WTC11 (cell line): ENCODE data around the gene KRI1. TPM values are rescaled to one million over a fixed set of nuclear protein-coding genes. Genes with fewer than 3 reads are reported as not detected.

ENCODE experiments used
- ATAC-seq: fragments of 200-7000 bp; cut with Tn5 transposase; 2 replicates; pipeline ENCODE4 v1.10.0; 2021; ENCODE audit warnings: mild to moderate bottlenecking, moderate library complexity
- CTCF ChIA-PET: fragments of 300-600 bp; sonication (Branson Sonifier 250); formaldehyde crosslinking; loops from one replicate; lab custom pipeline; 2021; ENCODE audit warnings: antibody characterized with exemption; lab: Charles Lee
- POLR2A ChIA-PET: fragments of 350-600 bp; sonication (Branson Sonifier 250); formaldehyde crosslinking; loops from one replicate; lab custom pipeline; 2021; ENCODE audit warnings: antibody characterized with exemption; lab: Charles Lee
- DNase-seq: peaks from one replicate; pipeline ENCODE4 v3.0.0; 2021; ENCODE audit warnings: low spot score
- H3K27ac Mint-ChIP-seq: 2 replicates; pipeline ENCODE4 v1.8.0; 2021; ENCODE audit warnings: mixed read lengths
- H3K27me3 Mint-ChIP-seq: 2 replicates; pipeline ENCODE4 v1.8.0; 2021; ENCODE audit warnings: low read depth, mild to moderate bottlenecking, moderate library complexity, mixed read lengths
- H3K36me3 Mint-ChIP-seq: 2 replicates; pipeline ENCODE4 v1.8.0; 2021; ENCODE audit warnings: mixed read lengths
- H3K4me1 Mint-ChIP-seq: 2 replicates; pipeline ENCODE4 v1.8.0; 2022; ENCODE audit warnings: mixed read lengths
- H3K4me3 Mint-ChIP-seq: 2 replicates; pipeline ENCODE4 v1.8.0; 2021; ENCODE audit warnings: mild to moderate bottlenecking, moderate library complexity, mixed read lengths
- H3K9me3 Mint-ChIP-seq: 2 replicates; pipeline ENCODE4 v1.8.0; 2021; ENCODE audit warnings: mixed read lengths
- CBFB ChIP-seq: sonication (generic); formaldehyde crosslinking; IDR thresholded peaks from 2 replicates; pipeline ENCODE4 v1.8.1; 2022; ENCODE audit warnings: mild to moderate bottlenecking, low read depth, missing genetic modification reagents
- ERG ChIP-seq: fragments of 250-450 bp; sonication (Bioruptor Pico); IDR thresholded peaks from 2 replicates; pipeline ENCODE4 v1.8.0; 2021; ENCODE audit warnings: mild to moderate bottlenecking
- ESRRA ChIP-seq: sonication (generic); formaldehyde crosslinking; IDR thresholded peaks from 2 replicates; pipeline ENCODE4 v1.8.1; 2022; ENCODE audit warnings: mild to moderate bottlenecking, missing genetic modification reagents, borderline replicate concordance
- ETV6 ChIP-seq: sonication (generic); formaldehyde crosslinking; IDR thresholded peaks from 2 replicates; pipeline ENCODE4 v1.8.1; 2022; ENCODE audit warnings: mild to moderate bottlenecking, missing genetic modification reagents
- FOXP1 ChIP-seq: sonication (generic); formaldehyde crosslinking; IDR thresholded peaks from 2 replicates; pipeline ENCODE4 v1.8.0; 2022; ENCODE audit warnings: missing genetic modification reagents, mild to moderate bottlenecking, moderate library complexity, borderline replicate concordance
- GABPB1 ChIP-seq: sonication (generic); formaldehyde crosslinking; IDR thresholded peaks from 2 replicates; pipeline ENCODE4 v1.8.1; 2023; ENCODE audit warnings: mild to moderate bottlenecking, missing genetic modification reagents
- GRHL2 ChIP-seq: fragments of 250-450 bp; sonication (Bioruptor Pico); IDR thresholded peaks from 2 replicates; pipeline ENCODE4 v1.8.0; 2022; ENCODE audit warnings: mild to moderate bottlenecking, moderate library complexity; ENCODE audit not compliant: insufficient replicate concordance, severe bottlenecking
- GTF2I ChIP-seq: fragments of 250-450 bp; sonication (Bioruptor Pico); conservative IDR thresholded peaks from 2 replicates; pipeline ENCODE4 v1.4.0; 2021; ENCODE audit warnings: mild to moderate bottlenecking
- JUN ChIP-seq: sonication (generic); formaldehyde crosslinking; IDR thresholded peaks from 2 replicates; pipeline ENCODE4 v1.8.0; 2023; ENCODE audit warnings: mild to moderate bottlenecking, missing genetic modification reagents
- NFE2L1 ChIP-seq: sonication (generic); formaldehyde crosslinking; IDR thresholded peaks from 2 replicates; pipeline ENCODE4 v1.8.1; 2023; ENCODE audit warnings: missing genetic modification reagents
- OVOL2 ChIP-seq: fragments of 250-450 bp; sonication (Bioruptor Pico); IDR thresholded peaks from 2 replicates; pipeline ENCODE4 v1.9.0; 2021; ENCODE audit warnings: mild to moderate bottlenecking, borderline replicate concordance
- SMAD4 ChIP-seq: sonication (generic); formaldehyde crosslinking; IDR thresholded peaks from 2 replicates; pipeline ENCODE4 v1.8.0; 2022; ENCODE audit warnings: mild to moderate bottlenecking, missing genetic modification reagents
- SOX15 ChIP-seq: fragments of 250-450 bp; sonication (Bioruptor Pico); IDR thresholded peaks from 2 replicates; pipeline ENCODE4 v1.9.0; 2021; ENCODE audit warnings: mild to moderate bottlenecking
- TEAD4 ChIP-seq: sonication (generic); formaldehyde crosslinking; IDR thresholded peaks from 2 replicates; pipeline ENCODE4 v1.8.0; 2022; ENCODE audit warnings: mild to moderate bottlenecking, missing genetic modification reagents
- USF2 ChIP-seq: sonication (generic); formaldehyde crosslinking; IDR thresholded peaks from 2 replicates; pipeline ENCODE4 v1.8.1; 2023; ENCODE audit warnings: mild to moderate bottlenecking, missing genetic modification reagents, moderate library complexity
- ZBTB21 ChIP-seq: sonication (generic); formaldehyde crosslinking; IDR thresholded peaks from 2 replicates; pipeline ENCODE4 v1.8.1; 2023; ENCODE audit warnings: mild to moderate bottlenecking, missing genetic modification reagents, borderline replicate concordance
- ZNF219 ChIP-seq: sonication (generic); formaldehyde crosslinking; IDR thresholded peaks from 2 replicates; pipeline ENCODE4 v1.8.0; 2023; ENCODE audit warnings: missing genetic modification reagents, mild to moderate bottlenecking, borderline replicate concordance
- ZNF263 ChIP-seq: sonication (generic); formaldehyde crosslinking; IDR thresholded peaks from 2 replicates; pipeline ENCODE4 v1.8.1; 2022; ENCODE audit warnings: low read depth, mild to moderate bottlenecking, moderate library complexity, missing genetic modification reagents
- ZNF317 ChIP-seq: sonication (generic); formaldehyde crosslinking; IDR thresholded peaks from 2 replicates; pipeline ENCODE4 v1.8.1; 2023; ENCODE audit warnings: low read depth, mild to moderate bottlenecking, moderate library complexity, missing genetic modification reagents, borderline replicate concordance
- ZNF423 ChIP-seq: fragments of 250-450 bp; sonication (Bioruptor Pico); IDR thresholded peaks from 2 replicates; pipeline ENCODE4 v2.1.2; 2022; ENCODE audit warnings: mild to moderate bottlenecking, moderate library complexity
- total RNA-seq: library from RNA; stranded (reverse); gene quantifications from 3 replicates; pipeline ENCODE4 v1.2.3, GENCODE V29; 2021
- TF ChIP-seq, protein P1 (sequence below): sonication (generic); formaldehyde crosslinking; IDR thresholded peaks from 2 replicates; pipeline ENCODE4 v1.8.1; 2023; ENCODE audit warnings: mild to moderate bottlenecking, moderate library complexity, missing genetic modification reagents
- TF ChIP-seq, protein P2 (sequence below): sonication (generic); formaldehyde crosslinking; IDR thresholded peaks from 2 replicates; pipeline ENCODE4 v1.8.0; 2023; ENCODE audit warnings: mild to moderate bottlenecking, missing genetic modification reagents
- TF ChIP-seq, protein P3 (sequence below): sonication (generic); formaldehyde crosslinking; IDR thresholded peaks from 2 replicates; pipeline ENCODE4 v1.8.1; 2023; ENCODE audit warnings: mild to moderate bottlenecking, missing genetic modification reagents

The KRI1 gene
- total RNA-seq, 1 experiment from 2014 or later, result 43.6 TPM

DNA sequence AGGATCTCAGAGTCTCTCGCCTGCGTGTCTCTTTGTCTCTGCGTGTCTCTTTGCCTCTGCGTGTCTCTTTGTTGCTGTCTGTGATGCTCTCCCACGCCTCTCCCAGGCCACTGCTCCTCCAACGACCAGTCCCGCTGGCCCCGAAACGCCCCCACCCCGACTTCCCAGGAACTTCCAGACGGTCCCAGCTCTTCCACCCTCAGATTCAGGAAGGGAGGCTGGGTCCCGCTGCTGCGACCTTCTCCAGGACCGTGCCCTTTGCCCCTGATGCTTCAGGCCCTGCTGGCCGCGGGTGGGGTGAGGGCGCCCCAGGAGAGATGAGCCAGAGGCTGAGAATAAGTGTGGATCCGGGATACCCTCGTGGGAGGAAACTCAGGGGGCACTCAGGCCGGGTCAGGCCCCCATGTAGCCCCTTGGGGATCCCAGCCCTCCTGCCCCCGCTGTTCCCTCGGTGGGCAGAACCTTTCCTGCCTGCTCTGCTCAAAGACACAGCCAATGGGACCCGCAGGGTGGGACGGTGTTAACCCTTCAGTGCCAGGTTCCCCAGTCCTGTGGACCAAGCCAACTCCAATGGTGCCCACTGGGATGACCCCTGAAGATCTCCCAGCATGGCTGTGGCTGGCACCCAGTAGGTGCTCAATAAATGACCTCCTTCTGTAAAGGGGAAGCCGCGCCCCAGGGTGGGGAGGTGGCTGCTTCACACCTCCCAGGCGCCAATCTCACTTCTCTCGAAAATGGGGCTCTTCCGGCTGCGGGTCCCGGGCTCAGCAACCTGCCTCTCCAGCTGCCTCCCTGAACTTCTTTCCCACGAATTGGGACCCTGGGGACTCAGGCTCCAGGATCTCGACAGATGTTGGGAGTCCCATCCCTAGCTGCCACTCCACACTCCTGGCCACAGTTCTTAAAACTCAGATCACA lies 47.1 kb downstream of the KRI1 start:
- no peaks in the 10 kb centered on the region for H3K9me3 Mint-ChIP-seq
- ChIA-PET POLR2A (no interaction called here), CTCF (interaction anchor here (0.6 to 4.4 kb wide), 14 partner anchors 8 to 348 kb away, joined by 3 to 17 read pairs (median 5); partner anchors contain the start of gene ATG4D)
- ATAC-seq, result no peak
- H3K4me1 Mint-ChIP-seq, result peaks cover 31% of the 10 kb centered on the region
- H3K27ac Mint-ChIP-seq, result no peak overlapping the region
- peak; percentile 45 for DNase-seq
- H3K36me3 Mint-ChIP-seq, result peaks cover 2% of the 10 kb centered on the region; the same call in 1 of the 2 replicates
- peak overlapping the region; percentile 80 for H3K4me3 Mint-ChIP-seq
- no peak for TF ChIP-seq SOX15
- TF ChIP-seq, protein P1, sequence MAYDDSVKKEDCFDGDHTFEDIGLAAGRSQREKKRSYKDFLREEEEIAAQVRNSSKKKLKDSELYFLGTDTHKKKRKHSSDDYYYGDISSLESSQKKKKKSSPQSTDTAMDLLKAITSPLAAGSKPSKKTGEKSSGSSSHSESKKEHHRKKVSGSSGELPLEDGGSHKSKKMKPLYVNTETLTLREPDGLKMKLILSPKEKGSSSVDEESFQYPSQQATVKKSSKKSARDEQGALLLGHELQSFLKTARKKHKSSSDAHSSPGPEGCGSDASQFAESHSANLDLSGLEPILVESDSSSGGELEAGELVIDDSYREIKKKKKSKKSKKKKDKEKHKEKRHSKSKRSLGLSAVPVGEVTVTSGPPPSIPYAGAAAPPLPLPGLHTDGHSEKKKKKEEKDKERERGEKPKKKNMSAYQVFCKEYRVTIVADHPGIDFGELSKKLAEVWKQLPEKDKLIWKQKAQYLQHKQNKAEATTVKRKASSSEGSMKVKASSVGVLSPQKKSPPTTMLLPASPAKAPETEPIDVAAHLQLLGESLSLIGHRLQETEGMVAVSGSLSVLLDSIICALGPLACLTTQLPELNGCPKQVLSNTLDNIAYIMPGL (CRISPR knock-in tag), result 0 out of 2 replicates have a peak, but pooled peaks have one; percentile 33
- TF ChIP-seq, all 79 proteins: peak for 1
- H3K27me3 Mint-ChIP-seq, result peaks cover 61% of the 10 kb centered on the region

DNA sequence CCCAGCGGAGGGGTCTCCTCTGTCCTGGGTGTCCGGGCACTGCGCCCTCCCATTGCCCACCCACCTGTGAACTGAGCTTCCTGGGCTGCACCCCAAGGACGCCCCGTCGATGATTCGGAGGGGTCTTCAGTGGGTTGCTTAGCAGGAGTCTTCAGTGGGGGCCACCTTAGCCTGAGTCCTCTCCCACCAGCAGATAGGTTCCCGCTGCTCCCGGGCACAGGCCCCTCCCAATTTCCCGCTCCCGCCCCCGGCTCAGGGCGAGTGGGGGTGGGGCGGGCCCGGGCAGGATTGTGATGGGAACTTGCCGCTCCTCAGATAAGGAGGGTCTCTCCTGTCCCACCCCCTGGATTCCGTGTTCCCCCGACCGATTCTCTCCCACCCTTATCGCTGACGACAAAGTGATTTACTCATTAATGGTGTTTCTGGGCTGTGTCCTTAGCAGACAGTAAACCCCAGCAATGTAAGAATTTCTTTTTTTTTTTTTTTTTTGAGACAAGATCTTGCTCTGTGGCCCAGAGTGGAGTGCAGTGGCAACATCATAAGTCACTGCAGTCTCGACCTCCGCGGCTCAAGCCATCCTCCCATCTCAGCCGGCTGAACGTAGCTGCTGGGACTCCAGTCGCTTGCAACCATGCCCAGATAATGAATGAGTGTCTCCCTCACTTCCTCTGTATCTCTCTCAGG lies 47.9 kb downstream of the KRI1 start:
- Mint-ChIP-seq H3K4me1 (peaks cover 35% of the 10 kb centered on the region), H3K27ac (no peak overlapping the region), H3K27me3 (peaks cover 69% of the 10 kb centered on the region), H3K9me3 (no peaks in the 10 kb centered on the region), H3K36me3 (peaks cover 8% of the 10 kb centered on the region; the same call in 1 of the 2 replicates), H3K4me3 (peak overlapping the region; percentile 80)
- ChIA-PET CTCF (interaction anchor here (0.6 to 4.4 kb wide), 14 partner anchors 10 to 185 kb away, joined by 3 to 19 read pairs (median 5); partner anchors contain the start of genes ATG4D and QTRT1), POLR2A (interaction anchor here (0.8 kb wide), 1 partner anchor 178 kb away, joined by 3 read pairs; no protein-coding TSS in a partner anchor)
- DNase-seq (peak; percentile 65), ATAC-seq (peak; percentile 38)
- TF ChIP-seq ZNF219 (CRISPR knock-in tag) (no peak), GTF2I (CRISPR knock-in tag) (no peak), CBFB (CRISPR knock-in tag) (no peak), ERG (no peak), ZNF423 (CRISPR knock-in tag) (no peak), FOXP1 (CRISPR knock-in tag) (no peak), OVOL2 (CRISPR knock-in tag) (no peak), USF2 (no peak), GRHL2 (no peak), ZBTB21 (CRISPR knock-in tag) (no peak), ZNF317 (CRISPR knock-in tag) (no peak), ETV6 (CRISPR knock-in tag) (no peak), ESRRA (CRISPR knock-in tag) (no peak), NFE2L1 (no peak), TEAD4 (no peak), JUN (CRISPR knock-in tag) (no peak), ZNF263 (CRISPR knock-in tag) (no peak), SMAD4 (CRISPR knock-in tag) (no peak), GABPB1 (CRISPR knock-in tag) (no peak)
- TF ChIP-seq, protein P2, sequence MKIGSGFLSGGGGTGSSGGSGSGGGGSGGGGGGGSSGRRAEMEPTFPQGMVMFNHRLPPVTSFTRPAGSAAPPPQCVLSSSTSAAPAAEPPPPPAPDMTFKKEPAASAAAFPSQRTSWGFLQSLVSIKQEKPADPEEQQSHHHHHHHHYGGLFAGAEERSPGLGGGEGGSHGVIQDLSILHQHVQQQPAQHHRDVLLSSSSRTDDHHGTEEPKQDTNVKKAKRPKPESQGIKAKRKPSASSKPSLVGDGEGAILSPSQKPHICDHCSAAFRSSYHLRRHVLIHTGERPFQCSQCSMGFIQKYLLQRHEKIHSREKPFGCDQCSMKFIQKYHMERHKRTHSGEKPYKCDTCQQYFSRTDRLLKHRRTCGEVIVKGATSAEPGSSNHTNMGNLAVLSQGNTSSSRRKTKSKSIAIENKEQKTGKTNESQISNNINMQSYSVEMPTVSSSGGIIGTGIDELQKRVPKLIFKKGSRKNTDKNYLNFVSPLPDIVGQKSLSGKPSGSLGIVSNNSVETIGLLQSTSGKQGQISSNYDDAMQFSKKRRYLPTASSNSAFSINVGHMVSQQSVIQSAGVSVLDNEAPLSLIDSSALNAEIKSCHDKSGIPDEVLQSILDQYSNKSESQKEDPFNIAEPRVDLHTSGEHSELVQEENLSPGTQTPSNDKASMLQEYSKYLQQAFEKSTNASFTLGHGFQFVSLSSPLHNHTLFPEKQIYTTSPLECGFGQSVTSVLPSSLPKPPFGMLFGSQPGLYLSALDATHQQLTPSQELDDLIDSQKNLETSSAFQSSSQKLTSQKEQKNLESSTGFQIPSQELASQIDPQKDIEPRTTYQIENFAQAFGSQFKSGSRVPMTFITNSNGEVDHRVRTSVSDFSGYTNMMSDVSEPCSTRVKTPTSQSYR (CRISPR knock-in tag), result no peak
- TF ChIP-seq, protein P3, sequence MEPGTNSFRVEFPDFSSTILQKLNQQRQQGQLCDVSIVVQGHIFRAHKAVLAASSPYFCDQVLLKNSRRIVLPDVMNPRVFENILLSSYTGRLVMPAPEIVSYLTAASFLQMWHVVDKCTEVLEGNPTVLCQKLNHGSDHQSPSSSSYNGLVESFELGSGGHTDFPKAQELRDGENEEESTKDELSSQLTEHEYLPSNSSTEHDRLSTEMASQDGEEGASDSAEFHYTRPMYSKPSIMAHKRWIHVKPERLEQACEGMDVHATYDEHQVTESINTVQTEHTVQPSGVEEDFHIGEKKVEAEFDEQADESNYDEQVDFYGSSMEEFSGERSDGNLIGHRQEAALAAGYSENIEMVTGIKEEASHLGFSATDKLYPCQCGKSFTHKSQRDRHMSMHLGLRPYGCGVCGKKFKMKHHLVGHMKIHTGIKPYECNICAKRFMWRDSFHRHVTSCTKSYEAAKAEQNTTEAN, result no peak
